Epithelial cell of esophagus (primary cell): ENCODE measurements around the gene MUSTN1.

Experiments used
- DNase-seq: peaks from one replicate; pipeline ENCODE4 v3.0.0; 2010; ENCODE audit warnings: low read depth
- H3K4me3 ChIP-seq: 2 replicates; pipeline ENCODE4 v1.5.1; 2011; ENCODE audit warnings: mild to moderate bottlenecking, low read length, control low read depth
- TF ChIP-seq, protein P1 (sequence below): IDR thresholded peaks from 2 replicates; pipeline ENCODE4 v1.5.1; 2011; ENCODE audit warnings: low read depth, mild to moderate bottlenecking, low read length, control low read depth, inconsistent platforms; ENCODE audit not compliant: insufficient read depth; ENCODE audit errors: missing control alignments

The MUSTN1 gene

DNA sequence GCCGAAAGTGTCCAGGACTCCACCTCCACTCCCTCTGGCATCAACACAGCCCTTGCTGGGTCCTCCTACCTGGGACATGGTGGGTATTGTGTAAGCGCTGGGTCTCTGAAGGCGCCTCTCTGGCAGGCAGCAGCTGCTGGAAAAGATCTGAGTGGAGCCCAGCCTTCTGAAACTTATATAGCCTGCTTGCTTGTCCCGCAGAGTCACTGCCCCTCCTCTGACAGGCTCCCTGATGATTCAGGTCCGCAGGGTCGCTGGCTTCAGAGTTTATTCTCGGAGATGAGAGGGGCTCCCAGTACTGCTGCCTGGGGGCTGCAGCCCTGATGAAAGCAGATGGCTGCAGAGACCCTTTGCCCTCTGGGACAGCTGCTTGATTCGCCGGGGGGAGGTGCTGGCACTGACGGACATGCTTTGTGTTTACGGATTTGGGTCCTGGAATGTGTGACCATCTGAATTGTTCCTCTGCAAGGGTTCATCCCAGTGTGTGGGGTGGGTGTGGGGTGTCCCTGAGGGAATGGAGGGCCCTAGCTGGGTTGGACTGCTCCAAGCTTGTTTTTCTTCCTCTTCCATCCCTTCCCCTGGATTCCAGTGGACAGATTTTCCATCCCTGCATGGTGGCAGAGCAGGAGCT lies at the start of gene MUSTN1:
Gene MUSTN1 (minus strand): TSS at position 149 of the 631 bp plus-strand sequence. CDS start 71 bp downstream, at position 78.
- TF ChIP-seq, protein P1, sequence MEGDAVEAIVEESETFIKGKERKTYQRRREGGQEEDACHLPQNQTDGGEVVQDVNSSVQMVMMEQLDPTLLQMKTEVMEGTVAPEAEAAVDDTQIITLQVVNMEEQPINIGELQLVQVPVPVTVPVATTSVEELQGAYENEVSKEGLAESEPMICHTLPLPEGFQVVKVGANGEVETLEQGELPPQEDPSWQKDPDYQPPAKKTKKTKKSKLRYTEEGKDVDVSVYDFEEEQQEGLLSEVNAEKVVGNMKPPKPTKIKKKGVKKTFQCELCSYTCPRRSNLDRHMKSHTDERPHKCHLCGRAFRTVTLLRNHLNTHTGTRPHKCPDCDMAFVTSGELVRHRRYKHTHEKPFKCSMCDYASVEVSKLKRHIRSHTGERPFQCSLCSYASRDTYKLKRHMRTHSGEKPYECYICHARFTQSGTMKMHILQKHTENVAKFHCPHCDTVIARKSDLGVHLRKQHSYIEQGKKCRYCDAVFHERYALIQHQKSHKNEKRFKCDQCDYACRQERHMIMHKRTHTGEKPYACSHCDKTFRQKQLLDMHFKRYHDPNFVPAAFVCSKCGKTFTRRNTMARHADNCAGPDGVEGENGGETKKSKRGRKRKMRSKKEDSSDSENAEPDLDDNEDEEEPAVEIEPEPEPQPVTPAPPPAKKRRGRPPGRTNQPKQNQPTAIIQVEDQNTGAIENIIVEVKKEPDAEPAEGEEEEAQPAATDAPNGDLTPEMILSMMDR, result no peak
- no peak within 1 kb of the TSS for H3K4me3 ChIP-seq
- DNase-seq, result no peak

- TF ChIP-seq, protein P1, result no peak
- no peak overlapping the region for H3K4me3 ChIP-seq
- DNase-seq, result no peak
These were observed 47.6 kb upstream of the MUSTN1 start for GRCh38 chr3:52882377-52882776.

- H3K4me3 ChIP-seq, result no peak overlapping the region
- TF ChIP-seq, protein P1, result no peak
- DNase-seq, result no peak
These were observed 47.1 kb upstream of the MUSTN1 start for GRCh38 chr3:52881871-52882270.

DNA sequence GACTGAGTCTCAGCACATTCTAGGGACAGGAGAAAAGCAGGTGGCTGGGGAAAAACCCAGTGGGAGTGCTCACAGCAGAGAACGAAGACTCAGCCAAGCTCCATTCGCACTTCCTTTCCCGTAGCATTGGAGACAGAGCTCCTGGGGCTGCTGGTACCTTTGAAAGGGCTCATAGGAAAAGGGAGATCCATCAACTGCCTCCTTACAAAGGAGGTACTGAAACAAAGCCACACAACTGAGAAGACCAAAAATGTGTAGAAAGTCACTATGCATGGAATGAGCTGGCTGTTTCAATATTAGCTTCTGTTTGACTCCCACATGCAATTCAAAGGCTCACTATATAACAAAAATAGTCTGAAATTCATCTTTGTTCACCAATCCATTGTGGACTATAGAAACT lies 45.7 kb upstream of the MUSTN1 start:
- no peak for DNase-seq
- TF ChIP-seq, protein P1, result no peak
- no peak overlapping the region for H3K4me3 ChIP-seq

GRCh38 chr3:52880047-52880446 lies 45.2 kb upstream of the MUSTN1 start:
- TF ChIP-seq, protein P1, result no peak
- DNase-seq, result no peak
- H3K4me3 ChIP-seq, result no peak overlapping the region

GRCh38 chr3:52879581-52879980 lies 44.8 kb upstream of the MUSTN1 start:
- TF ChIP-seq, protein P1, result no peak
- DNase-seq, result no peak
- H3K4me3 ChIP-seq, result no peak overlapping the region

DNA sequence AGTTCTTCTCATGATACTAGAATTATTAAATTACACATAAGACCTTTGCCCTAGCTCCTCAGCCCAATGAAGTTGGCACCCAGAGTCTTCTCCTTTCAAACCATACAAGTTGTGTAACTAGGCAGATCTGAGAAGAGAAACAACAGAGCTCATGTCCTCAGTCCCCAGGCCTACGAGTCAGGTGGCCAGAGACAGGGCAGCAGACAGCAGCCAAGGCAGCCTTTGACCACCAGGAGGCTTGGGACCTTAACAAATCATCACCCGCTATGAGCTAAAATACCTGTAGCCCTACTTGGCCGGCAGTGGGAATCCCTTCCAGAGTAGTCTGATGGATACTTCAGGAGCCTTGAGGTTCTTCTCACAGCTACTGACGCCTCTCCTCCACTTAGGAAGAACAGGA lies 44.3 kb upstream of the MUSTN1 start:
- no peak overlapping the region for H3K4me3 ChIP-seq
- TF ChIP-seq, protein P1, result no peak
- no peak for DNase-seq
